Tongue (tissue), 2 donors: ENCODE measurements around the gene GRIP2. TPM values are rescaled to one million over a fixed set of nuclear protein-coding genes. Genes with fewer than 3 reads are reported as not detected.
"Not testable (repeated sequence)": the region's sequence is repeated elsewhere in the genome, so short reads cannot be mapped to it uniquely, and the experiment has no call there.

ENCODE experiments used
- DNase-seq: peaks from one replicate; pipeline ENCODE4 v3.0.0-alpha.2; 2015
- total RNA-seq: library from RNA; depleted of rRNA; stranded (reverse); fragments of >200 nt; gene quantifications from one replicate; pipeline ENCODE4 v1.2.3, GENCODE V29; 2014

The GRIP2 gene
- total RNA-seq, 1 donor from 2014 or later = 14.1 TPM

DNA sequence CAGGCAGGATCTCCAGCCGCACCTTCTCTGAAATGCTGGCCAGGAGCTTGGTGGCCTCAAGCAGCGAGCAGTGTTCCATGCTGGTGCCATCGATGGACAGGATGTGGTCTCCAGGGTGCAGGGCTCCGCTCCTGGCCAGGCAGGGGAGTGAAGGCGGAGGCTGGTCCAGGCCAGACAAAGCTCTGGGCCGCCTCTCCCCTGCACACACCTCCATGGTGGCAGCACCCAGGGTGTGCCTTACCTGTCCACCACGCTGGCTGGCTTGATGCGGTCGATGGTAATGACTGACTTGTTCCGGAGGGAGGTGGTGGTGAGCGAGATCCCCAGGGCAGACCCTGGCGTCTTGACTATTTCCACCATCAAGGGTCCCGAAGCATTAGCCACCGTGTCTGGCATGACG, 20.0 kb downstream of the GRIP2 start:
- no peak for DNase-seq

GRCh38 chr3:14519406-14519805, 20.7 kb downstream of the GRIP2 start:
- no peak for DNase-seq

DNA sequence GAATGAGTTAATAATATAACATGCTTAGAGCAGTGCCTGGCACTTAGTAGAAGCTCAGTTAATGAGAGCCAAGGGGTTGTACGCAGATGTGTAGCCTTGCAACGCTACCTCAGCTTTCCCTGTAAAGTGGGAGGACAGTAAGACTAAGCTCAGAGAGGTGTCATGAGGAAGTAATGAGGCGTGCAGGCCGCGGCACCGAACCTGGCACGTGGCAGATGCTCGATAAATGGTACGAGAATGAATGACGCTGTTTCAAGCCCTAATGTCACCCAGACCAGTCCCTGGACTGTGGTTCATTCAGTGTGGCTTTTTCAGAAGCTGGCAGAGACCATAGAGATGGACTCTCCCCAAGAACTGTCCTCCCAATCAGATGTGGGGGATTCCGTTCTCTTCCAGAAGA, 21.2 kb downstream of the GRIP2 start:
- DNase-seq = no peak

- no peak for DNase-seq
These were observed 21.7 kb downstream of the GRIP2 start for GRCh38 chr3:14518432-14518802.

- DNase-seq = no peak
These were observed 22.3 kb downstream of the GRIP2 start for GRCh38 chr3:14517601-14518431.

DNA sequence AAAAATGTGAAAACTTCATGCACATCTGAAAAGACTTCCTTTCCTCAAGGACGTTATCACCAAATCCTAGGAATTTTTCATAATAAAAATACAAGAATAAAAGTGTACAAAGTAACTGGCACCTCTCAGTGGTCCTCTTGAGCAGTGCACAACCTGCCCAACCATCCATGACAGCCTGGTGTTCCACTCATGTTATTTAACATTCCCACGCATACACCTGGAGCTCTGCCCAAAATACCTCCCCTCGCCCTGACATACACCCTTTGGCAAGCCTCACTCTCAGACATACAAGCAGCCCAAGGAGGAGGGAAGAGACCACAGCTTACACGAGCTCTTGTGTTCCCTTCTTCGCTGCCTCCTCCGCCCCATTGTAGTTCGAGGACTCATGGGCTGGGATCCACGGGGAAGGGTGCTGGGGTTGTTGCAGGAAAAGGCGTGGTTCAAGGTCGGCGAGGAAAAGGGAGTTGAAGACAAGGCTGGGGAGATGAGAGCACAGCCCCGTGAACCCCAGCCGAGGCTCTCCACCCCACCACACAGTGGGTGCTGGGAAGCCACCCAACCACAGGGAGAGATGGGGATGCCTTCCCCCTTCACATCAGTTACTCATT, 23.3 kb downstream of the GRIP2 start:
- DNase-seq = no peak

GRCh38 chr3:14515526-14515925, 24.6 kb downstream of the GRIP2 start:
- not testable (repeated sequence) for DNase-seq

DNA sequence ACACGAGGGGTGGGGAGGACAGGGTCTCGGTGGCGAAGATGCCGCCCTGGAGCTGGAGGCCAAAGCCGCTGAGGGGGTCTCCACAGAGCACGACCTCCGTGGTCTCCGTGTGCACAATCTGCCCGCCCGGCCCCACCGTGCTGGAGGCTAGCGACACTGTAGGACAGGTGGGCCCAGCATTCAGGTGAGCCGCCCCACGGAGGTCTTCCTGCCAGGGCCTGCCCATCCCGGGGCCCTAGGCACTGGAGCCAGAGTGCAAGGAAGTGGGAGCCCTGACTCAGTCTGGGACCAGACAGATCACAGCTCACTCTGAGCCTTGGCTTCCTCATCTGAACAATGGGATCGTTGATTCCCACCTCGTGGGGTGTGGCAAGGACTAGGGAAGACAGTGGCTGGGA, 25.8 kb downstream of the GRIP2 start:
- DNase-seq = no peak

- DNase-seq = no peak
These were observed 26.4 kb downstream of the GRIP2 start for GRCh38 chr3:14513566-14514322.

DNA sequence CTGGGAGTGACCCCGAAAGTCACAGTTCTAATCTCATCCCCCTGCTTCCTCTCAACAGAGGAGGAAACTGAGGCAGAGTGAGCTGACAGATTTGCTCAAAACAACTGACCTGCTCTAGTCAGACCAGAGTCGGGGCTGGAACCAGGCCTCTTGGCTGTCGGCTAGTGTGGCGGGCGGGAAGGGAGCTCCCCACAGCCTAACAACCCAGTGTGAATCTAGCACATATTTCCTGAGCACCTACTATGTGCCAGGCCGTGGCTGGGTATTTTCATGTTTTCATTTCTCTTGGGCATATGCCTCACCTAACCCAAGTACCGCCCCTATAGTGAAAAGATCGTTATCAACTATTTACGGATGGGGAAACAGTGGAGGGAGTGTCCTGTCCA, 27.2 kb downstream of the GRIP2 start:
- DNase-seq = no peak

DNA sequence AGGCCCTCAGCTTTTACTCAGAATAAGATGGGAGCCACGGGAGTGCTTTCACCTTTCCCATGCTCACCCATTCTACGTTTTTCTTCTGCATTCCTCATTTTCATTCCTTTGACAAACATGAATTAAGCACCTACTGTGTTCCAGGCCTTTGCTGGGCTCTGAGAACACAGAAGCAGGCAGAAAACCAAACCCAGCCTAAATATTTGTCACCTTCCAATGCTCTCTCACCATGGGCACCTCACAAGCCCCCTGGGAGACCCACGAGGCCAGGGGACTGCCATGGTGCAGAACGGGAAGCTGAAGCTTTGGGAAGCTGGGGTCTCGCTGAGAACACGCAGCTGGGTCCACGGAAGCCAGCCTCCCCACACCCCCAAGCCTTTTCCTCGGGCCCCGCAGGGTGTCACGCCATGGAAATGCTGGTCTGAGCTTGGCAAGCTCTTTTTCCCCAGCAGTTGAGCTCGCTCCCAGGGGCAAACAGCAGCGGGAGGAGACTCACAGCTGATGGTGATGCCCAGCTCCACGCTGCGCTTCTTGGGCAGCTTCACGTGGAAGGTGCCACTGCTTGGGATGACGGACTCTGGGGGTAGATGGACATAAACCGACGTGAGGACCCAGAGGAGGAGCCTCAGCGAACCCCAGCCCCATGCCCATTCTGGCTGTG, 27.7 kb downstream of the GRIP2 start:
- no peak for DNase-seq

- no peak for DNase-seq
These were observed 28.4 kb downstream of the GRIP2 start for GRCh38 chr3:14511623-14512280.

- no peak for DNase-seq
These were observed 29.1 kb downstream of the GRIP2 start for GRCh38 chr3:14510838-14511622.

DNA sequence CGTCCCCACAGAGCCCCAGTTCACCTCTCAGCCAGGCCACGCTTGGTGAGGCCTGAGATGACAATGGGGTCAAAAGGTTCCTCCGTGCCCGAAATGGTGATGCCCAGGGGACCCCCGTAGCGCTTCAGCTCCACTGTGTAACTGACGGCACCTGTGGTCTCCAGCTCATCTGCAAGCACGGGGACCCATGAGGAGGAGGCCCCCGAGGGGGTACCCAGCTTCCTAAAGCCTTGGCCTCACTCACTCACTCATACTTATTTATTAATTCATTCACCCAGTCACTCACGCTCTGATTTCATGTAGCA, 30.4 kb downstream of the GRIP2 start:
- DNase-seq = no peak

DNA sequence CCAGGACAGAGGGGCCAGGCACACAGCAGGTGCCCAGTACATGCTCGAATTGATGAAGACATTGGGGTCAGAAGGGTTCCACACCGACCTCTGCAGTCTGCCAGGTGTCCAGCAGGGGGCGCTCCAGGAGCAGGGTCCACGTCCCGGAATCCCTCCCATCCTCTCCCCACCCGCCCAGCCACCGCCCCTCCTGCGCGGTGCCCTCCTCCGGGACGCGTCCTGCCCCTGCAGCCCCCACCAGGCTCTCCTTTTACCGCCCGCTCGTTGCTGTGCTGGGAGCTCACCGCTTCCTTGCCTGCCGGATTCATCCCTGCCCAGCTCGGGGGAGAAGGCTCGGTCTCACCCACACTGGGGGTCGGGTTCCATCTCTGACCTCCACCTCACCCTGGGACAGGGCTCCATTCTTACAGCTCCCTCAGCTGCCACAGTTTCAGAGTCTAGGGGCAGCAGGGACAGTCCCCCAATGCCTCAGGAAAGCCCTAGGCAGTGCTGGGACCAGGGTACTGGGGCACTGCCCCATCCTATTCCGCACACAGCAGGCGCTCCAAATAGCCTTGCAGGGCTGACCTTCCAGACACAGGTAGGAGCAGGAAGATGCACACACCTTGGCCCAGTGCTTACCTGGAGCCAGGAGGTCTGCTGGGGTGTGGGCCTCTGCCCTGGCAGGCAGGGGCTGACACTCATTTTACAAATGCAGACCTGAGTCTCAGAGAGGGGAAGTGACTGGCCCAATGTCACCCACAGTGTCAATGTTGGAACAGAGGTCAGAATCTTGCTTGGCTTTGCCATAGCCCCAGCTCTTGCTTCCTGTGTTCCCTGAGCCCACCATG, 31.0 kb downstream of the GRIP2 start:
- DNase-seq = peak; percentile 78

GRCh38 chr3:14508505-14508819, 31.7 kb downstream of the GRIP2 start:
- DNase-seq = no peak

- no peak for DNase-seq
These were observed 32.2 kb downstream of the GRIP2 start for GRCh38 chr3:14507757-14508504.

DNA sequence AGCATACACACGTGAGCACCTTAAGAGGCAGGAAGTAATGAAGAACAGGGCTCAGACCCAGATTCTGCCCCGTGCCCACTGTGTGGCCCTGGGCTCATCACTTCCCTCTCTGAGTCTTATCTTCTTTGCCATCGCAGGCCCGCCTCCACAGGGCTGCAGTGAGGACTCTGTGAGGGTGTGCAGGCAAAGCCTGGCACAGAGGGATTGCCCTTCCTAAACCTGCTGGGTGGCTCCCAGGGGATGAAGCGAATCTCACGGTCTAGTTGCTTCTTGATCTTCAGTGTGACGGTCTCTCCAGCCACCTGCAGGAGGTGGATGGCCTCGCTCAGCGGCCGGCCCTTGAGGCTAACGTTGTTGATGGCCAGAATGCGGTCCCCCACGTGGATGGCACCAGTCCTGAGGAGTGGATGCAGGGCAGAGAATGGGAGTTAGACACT, 32.8 kb downstream of the GRIP2 start:
- DNase-seq = no peak

GRCh38 chr3:14506626-14507304, 33.4 kb downstream of the GRIP2 start:
- DNase-seq = no peak
